ENCODE measurements around the gene SYNPR.
A peak's percentile ranks its signal among the peaks of the same experiment; 100 is the strongest.

The SYNPR gene

DNA sequence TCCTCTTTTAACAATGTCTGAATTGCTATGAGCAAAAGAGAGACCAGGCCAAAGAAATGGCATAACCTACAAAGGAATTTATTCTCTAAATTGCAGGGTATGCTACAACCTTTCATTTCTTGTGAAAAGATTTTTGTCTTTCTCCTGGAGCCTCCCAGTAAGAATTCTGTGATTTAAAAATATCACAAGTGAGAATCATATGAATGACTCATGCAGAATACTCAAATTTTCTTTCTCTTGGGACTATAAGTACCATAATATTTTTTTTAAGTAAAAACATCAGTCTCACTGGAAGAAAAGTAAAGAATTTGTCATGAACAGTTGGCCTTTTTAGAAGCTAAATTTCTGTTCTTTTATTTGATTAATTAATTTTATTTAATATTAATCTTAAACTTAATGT lies 26.3 kb downstream of the SYNPR start:
- DNase-seq (ENCODE audit: low spot score), result no peak

DNA sequence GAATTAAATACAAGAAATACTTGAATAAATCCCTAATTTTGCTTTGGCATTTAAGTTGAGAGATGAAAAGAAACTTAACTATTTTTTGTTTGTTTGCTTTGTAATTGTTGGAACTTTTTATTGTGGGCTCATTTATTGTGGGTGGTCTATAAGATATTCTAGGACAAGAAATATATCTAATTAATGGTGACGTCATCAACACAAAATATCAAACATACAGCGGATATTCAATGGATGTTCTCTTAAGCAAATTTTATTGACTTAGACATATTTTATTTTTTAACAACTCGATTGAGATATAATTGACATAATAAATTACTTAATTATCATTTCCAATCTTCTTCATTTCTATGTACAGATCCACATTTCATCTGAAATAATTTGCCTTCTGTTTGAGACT lies 30.0 kb downstream of the SYNPR start:
- DNase-seq (ENCODE audit: low spot score), result no peak

DNA sequence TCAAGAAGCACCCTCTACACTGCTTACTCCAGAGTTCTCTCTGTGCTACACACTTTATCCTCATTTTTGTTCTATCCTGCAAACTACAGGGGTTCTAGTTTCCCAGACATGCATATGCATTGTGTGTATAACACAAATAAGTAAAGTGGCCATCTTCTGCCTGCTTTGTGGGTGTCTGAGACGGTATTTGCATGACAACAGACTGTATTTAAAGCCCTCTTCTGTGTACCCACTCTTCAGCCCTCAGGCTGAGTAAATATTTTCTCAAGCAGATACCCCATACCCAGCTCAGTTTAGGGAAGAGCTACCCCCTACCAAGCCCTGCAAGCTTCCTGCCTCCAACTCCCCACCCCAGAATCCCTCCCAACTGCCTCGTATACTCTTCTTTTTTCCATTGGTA lies 31.7 kb downstream of the SYNPR start:
- no peak for DNase-seq (ENCODE audit: low spot score)

DNA sequence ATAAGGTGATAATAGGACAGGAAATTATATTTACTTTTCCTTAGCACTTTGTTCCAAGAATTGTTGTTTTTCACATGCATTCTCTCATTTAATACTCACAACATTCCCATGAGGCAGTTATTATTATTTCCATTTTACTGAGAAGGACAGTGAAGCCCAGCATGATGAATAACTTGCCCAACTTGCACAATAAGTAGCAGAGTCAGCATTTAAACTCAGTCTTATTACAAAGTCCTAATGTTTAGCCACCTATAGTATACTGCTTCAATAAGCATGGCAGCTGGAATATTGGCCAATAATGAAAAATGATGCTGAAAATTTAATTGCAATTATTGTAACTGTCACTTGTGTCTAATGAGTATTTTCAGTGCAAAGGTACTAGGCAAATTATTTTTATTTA lies 45.7 kb downstream of the SYNPR start:
- no peak for DNase-seq (ENCODE audit: low spot score)

DNA sequence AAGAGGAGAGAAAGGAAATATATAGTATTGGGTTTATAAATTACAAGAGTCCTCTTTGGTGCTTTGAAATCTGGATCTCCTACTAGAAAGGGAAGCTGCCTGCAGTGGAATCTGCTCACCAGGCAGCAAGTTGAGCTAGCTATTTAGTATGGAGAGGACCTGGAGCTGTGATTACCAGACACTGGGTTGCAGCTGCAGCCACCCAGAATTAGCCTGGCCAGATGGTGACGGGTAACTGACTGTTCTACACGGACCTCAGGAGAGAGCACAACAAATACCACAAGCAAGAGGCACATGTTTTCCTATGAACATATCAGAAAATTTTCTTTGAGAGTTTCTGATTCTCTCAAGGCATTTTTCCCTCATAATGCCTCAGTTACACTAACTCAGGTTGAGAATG lies 46.5 kb downstream of the SYNPR start:
- no peak for DNase-seq (ENCODE audit: low spot score)

DNA sequence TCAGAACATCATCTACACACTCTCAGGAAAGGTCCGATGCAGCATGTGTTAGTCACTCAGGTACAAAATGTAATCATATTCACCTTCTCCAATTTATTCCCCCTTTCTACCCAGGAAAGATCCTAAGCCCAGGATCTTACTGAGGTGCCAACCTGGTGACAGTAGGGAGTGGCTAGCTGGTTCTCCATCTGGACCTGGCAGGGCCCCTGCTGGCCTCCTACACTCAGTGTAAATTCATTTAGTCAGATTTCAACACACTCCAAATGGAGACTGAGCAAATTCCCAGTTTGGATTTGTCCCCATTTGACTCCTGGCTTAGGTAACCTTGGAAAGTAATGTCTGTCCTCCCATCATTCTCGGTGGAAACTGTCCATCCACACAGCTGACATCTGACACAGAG lies 47.3 kb downstream of the SYNPR start:
- no peak for DNase-seq (ENCODE audit: low spot score)

DNA sequence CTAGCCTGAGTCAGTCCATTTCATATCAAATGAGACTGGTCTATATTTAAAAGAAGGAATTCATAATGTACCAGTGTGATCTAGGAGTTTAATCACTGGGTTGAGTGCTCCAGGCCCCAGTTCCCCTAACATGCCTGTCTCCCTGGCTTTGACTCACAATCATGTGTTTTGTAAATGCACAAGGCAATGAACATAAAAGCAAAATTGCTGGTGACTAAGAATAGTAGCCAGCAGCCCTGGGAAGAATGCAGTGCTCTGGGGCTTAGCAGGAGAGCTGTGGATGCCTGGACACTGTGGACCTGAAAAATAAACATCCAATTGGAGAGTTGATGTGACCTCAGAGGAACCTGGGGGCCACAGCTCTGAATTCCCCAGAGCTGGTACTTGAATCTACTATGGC lies 50.3 kb downstream of the SYNPR start:
- no peak for DNase-seq (ENCODE audit: low spot score)

DNA sequence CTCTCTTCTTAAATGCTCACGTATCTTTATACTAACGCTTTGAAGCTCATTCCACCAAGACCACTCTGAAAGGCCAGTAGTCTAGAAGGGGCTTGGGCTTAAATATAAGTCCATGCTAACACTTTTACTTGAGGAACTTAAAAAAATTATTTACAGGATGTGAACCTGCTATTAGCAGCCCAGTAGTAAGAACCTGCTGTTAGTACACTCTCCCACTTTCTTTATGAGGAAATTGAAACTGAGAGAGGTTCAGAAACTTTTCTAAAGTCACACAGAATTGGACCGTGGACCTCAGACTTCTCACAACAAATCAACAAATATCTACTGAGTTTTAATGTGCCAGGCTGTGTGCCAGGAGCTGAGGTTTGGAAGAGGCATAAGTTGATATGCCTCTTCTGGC lies 53.4 kb downstream of the SYNPR start:
- no peak for DNase-seq (ENCODE audit: low spot score)

DNA sequence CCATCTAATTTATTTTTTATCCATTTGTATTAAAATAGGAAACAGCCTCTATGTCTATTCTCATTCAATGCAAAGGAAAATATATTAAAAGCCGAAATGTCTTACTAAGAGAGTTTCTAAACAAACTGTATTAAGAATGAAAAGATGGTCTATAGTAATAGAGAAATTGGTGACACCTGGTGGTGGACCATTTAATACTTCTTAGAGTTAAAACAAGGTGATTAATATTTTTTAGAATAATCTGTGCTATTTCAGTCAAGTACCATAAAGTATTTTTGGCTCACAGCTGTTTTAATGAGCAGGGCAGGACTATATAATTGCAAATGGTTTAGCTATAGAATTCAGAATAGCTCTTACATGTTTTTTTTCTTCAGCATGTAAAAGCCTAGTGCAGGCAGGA lies 55.7 kb downstream of the SYNPR start:
- no peak for DNase-seq (ENCODE audit: low spot score)

DNA sequence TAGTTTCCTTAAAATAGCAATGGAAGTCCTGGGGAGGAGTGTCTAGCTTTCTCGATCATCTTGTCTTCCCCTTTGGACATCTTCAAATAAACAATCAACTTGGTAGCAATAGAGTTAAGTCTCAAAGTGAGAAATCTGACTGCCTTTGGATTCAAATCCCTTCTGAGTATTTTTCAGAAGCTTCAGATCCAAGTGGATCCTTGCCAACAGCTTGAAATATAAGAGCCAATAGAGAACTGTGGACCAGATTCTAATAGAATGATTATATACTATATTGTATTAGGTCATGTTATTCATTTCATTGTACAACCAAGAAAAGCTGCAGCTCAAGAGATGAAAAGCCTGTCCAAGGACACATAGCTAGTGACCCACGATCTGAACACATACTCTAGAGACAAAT lies 60.2 kb downstream of the SYNPR start:
- DNase-seq (ENCODE audit: low spot score), result no peak

DNA sequence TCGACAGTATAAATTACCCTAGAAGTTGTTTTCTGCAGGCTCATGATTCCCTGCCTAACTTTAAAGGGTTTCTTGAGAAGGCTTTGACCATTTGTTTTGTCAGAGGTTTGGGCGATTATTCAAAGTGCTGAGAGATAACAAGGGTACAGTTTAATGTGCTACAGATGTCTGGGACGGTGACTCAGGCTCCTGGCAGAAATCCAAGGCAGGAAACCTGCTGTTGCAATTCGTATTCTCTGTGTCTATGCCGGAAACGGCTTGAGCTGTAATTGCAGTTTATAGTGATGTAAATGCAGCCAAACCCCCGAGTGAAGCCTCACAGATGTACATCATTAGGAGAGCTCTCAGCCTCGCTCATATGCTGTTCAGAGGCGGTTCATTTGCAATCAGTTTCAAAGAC lies 65.6 kb downstream of the SYNPR start:
- no peak for DNase-seq (ENCODE audit: low spot score)

DNA sequence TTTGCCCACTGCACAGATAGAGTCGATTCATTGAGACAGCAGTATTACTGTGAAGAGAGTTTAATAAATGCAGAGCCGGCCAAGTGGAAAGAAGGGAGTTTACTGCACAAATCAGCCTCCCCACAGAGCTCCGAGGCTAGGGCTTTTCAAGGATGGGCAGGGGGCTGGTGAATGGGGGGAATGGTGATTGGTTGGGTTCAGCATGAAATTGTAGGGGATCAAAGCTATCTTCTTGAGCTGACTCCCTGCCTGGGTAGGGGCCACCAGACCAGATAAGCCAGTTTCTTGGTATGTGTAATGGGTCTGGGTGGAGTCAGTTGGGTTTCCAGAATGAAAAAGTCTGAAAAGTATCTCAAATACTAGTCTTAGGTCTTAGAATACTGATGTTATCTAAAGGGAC lies 66.6 kb downstream of the SYNPR start:
- DNase-seq (ENCODE audit: low spot score), result no peak

DNA sequence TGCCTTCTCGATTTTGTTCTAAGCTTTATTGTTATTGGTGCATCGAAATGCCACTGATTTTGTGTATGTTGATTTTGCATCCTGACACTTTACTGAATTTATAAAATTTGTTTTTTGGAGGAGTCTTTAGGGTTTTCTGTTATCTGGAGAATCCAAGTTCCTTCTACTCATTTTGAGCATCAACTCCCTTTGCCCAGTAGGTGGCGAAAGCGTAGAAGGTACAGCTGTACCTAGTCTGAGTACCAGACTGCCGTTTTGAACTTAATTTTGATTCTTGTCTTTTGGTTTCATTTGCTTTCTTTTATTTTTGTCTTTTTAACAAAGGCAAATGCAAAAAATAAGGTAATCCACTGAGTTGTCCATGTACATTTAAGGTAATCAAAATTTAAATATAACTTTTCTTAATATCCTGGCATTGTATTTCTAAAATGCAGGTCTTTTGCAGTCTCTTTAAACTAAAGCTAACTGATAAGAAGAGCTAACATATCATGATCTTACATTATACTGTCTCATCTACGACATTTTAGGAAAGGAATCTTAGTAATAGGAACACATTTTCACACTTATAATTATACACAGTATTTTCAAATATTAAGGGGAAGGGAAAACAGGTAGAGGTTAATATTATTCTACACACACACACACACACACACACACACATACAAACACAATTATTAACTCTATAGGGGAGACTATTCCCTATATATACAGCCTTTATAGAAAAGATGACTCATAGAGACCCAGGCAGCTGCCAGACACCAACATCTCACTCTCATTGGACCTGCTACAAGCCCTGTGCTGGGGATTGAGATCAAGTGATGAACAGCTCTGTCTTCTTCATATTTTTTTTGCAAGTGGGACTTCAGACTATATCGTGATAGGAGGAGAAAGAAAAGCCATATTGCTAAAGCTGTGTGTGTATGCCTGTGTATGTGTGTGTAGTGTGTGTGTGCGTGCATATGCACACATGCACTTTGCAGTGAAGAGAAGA lies 71.8 kb downstream of the SYNPR start:
- peak; percentile 20 for DNase-seq (ENCODE audit: low spot score)

DNA sequence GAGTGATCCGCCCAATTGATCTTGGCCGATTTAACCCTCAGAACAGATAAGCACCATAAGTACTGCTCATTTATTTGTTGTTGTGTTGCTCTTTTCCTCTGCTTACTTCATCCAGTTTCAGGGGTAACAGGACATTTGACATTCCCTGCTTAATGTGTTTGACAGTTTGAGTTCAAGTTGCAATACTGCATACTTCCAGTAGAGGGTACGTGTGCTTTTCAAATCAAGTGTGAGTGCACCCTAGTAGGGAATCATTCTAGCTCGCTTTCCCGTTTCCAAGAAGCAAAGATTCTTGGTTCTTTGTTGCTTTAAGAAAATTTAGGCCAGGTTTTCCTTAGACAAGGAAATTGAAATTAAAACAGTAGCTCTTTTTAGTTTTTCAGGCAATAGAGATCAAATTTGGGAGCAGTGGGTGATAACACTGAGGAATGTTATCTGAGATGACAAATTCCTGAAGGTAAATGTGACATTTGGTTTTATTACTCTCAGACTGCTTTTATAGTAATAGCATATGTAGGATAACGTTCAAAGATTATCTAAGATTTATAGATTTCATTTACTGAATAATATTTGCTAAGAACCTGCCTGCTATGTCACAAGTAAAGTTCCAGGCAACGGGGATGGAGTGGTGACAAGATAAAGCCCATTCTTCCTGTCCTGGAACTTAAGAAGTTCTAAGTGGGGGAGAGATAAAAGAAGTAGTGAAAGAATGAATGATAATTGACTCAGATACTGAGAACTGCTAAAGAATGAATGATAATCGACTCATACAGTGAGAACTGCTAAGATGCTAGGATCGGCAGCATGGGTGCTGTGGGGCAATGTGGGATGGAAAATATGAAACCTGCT lies 73.3 kb downstream of the SYNPR start:
- peak; percentile 28 for DNase-seq (ENCODE audit: low spot score)

DNA sequence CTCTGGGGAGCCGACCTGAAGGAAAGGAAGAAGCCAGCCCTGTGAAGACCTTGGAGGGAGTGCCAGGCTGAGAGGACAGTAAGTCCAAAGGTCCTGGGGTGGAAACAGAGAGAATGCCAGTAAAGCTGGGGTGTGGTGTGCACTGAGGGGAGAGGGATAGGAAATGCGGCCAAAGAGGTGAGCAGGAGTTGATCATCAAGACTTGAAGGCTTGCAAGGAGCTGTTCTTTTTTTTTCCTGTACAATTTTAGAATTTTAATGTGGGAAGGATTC lies 73.8 kb downstream of the SYNPR start:
- DNase-seq (ENCODE audit: low spot score), result no peak

DNA sequence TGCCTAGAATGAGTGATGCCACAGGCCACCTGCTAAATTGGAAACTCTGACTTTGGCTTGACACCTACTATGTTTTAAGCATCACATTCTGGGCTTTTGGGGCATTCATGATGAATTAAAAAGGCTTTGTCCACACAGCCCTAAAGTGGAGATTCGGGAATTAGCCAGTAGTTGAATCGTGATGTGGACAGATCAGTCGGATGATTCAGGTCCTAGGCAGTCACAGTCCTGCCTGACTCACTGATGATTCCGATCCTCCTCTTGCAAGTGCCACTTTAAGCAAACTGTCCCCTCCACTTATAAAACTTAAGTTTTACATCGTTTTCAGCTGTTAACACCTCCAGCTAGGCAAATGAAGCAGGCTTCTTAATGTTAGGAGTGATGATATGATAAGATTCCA lies 75.3 kb downstream of the SYNPR start:
- no peak for DNase-seq (ENCODE audit: low spot score)

DNA sequence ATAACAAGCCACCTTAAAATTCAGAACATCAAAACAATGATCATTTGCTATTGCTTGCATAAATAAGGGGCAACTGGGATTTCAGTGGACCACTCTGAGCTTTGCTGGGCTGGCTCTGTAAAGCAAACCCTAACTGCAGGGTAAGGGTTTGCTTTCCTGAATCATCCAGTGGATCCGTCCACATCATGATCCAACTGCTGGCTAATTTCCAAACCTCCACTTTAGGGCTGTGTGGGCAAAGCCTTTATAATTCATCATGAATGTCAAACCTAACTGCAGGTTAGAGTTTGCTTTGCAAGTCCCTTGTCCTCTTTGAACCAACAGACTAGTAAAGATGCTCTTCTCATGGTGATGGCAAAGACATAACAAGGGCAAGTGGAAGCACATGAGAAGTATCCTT lies 76.1 kb downstream of the SYNPR start:
- no peak for DNase-seq (ENCODE audit: low spot score)

DNA sequence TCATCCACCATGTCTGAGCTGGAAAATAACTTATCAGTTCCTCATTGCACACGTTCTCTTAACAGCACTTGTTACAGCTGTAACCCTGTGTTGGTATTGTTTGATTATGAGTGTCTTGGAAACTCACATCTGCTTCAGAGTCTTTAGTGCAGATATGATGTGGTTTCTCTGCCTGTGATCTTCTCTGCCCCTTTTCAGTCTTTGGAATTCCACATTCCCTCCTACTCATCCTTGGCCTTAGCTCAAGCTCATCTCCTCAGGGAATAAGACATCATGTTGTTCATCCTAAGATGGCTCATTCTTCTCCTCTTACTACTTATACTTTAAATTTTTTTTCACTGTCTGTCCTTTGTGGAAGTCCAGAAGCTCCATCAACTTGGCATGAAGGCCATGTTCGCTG lies 77.7 kb downstream of the SYNPR start:
- no peak for DNase-seq (ENCODE audit: low spot score)

DNA sequence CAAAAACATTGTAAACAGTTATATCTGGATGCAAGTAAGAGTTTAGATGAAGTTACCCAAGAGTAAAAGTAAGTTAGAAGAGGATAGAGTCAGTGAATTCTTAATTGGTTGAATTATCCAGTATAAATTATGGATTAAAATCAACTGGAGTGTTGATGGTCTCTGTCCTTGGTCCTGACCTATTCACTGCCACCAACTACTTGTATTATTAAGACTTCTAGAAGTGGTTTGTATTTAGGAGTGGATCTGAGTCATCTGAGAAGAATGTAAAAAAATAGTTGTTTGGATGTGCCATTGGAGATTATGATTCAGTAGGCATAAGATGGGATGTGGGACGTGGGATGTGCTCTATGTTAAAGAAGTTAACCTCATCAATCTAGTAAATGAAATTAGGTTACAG lies 86.4 kb downstream of the SYNPR start:
- no peak for DNase-seq (ENCODE audit: low spot score)

DNA sequence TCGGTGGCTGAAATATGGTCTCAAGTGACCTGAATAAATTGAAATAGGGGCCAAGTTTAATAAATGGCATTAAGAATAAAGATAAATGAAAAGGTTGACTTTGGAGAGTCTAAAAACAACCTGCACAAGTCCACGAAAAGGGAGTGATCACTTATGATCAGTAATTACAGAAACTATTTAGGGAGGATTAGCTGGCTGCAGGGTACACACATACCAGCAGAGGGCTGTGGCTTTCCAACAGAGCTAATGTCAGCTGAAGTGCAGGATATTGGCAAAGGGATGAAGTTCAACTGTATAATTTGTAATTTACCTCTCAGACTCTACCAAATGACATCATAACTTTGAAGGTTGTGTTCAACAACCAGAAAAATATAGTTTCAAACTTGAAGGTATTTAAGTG lies 86.8 kb downstream of the SYNPR start:
- no peak for DNase-seq (ENCODE audit: low spot score)

DNA sequence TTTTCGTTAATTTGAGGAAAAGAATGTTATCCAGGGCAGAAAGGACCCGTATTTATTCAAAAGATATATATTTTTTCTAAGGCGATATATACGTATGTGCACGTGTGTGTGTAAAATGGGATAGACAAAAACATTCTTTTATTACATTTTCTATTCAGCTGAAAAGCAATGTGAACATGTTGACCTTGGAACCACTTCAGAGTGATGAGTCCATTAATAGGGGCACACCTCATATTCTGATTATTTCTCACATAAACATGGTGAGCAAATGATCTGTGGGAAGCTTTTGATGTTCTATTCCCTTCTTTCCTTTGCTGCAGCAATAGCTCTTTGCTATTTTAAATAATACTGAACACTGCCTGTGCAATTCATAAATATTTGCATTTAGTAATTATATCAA lies 87.6 kb downstream of the SYNPR start:
- no peak for DNase-seq (ENCODE audit: low spot score)

DNA sequence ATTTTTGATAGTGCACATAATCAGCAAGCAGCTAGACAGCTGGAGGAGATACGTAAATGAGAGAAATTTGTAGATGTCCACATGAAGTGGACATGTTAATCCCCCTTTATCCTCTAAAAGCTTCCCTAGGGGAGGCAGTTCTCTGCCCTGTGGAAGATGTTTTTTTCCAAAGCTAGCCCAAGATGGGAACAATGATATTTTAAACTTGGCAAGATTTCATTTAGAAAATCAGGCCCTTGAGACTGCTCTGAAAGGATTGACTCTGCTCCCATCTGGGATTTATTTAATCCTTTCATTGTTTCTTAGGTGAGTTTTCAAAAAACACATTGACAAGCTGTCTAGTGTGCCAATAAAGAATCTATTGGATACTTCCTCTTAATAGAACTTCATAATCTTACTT lies 92.0 kb downstream of the SYNPR start:
- no peak for DNase-seq (ENCODE audit: low spot score)

DNA sequence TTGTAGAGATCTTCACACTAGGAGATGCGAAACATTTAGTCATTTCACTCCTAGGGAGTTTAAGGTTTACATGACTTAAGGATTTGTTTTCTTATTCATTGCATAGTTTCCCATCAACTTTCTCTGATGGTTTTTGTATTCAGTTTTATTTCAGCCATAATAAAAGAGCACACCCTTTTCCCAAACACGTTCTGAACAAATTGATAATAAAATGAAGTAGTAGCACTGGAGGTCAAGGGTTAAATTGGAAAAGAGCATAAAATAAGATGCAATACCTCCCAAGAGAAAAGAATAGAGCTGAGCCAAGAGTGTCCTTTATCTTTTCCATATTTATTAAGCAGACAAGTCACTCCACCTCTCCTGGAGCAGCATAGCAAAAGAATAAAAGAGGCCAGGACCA lies 104.9 kb downstream of the SYNPR start:
- DNase-seq (ENCODE audit: low spot score), result no peak

DNA sequence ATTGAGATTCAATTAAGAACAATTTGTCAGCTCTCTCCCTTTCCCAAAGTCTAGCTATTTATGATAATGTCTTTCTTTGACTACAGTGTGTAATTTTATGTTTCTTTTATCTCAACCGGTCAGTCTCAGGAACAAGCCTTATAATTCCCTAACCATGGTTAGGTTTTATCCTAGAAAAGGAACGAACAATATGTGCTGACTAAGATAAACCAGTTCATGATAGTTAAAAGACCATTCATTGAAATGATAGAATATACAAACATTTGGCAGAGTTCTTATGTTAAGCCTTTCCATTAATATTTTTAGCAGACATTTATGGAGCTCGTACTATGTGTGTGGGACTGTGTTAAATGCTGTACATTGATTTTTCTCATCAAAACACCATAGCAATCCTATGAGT lies 106.3 kb downstream of the SYNPR start:
- no peak for DNase-seq (ENCODE audit: low spot score)

Data from HuH-7.5 (cell line).